ENCODE measurements around the gene ZC3H18. TPM values are rescaled to one million over a fixed set of nuclear protein-coding genes. Genes with fewer than 3 reads are reported as not detected.

ZC3H18 gene
- total and polyA plus RNA-seq, 2 of the 4 experiments (the other 2 are of a cell fraction) = 3.4 to 21.3 TPM

DNA sequence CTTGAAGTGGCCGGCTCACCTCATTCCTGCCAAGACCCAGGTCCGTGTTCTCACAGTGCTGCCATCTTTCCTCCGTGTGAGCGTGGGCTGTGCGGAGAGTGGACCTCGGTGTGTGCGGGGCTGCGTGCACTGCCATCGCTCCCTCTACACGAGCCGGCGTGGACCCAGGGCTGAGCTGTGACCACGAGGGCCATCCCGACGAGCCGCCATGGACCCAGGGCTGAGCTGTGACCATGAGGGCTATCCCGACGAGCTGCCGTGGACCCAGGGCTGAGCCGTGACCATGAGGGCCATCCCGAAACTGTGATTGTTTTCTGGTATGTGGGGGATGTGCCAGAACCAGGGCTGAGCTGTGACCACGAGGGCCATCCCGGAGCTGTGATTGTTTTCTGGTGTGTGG lies 101.6 kb downstream of the ZC3H18 start:
- H2BK120ac ChIP-seq (ENCODE audit: low read depth, low read length) = no peak overlapping the region
- no peaks in the 10 kb centered on the region for H3K79me1 ChIP-seq (ENCODE audit: low read depth in 1 of 2, low read length in 2 of 2)
- H3K36me3 ChIP-seq (ENCODE audit: control insufficient read depth, insufficient read depth, low read length) = peaks cover 8% of the 10 kb centered on the region; the same call in 1 of the 2 replicates
- H2BK5ac ChIP-seq (ENCODE audit: low read depth, low read length, poor library complexity, severe bottlenecking) = no peak overlapping the region
- H4K5ac ChIP-seq (ENCODE audit: low read depth, low read length) = no peak overlapping the region
- H3K4me1 ChIP-seq (ENCODE audit: control insufficient read depth, insufficient read depth, low read length) = no peaks in the 10 kb centered on the region
- H2AFZ ChIP-seq (replicated peaks; ENCODE audit: low read length, poor library complexity) = no peak overlapping the region
- no peak overlapping the region for H3K56ac ChIP-seq (ENCODE audit: extremely low read depth, insufficient read depth, low read length)
- no peak overlapping the region for H4K91ac ChIP-seq (ENCODE audit: insufficient read depth, low read depth, low read length)
- no peak overlapping the region for H3K14ac ChIP-seq (replicated peaks; ENCODE audit: low read depth, low read length)
- ATAC-seq (ENCODE audit: low read depth) (no peak), DNase-seq (no peak)
- no peak overlapping the region for H3K23ac ChIP-seq (ENCODE audit: low read depth, low read length)
- no peak overlapping the region for H2BK15ac ChIP-seq (ENCODE audit: low read depth, low read length)
- H3K9me3 ChIP-seq (ENCODE audit: control insufficient read depth, insufficient read depth, low read length) = no peaks in the 10 kb centered on the region
- H3K27me3 ChIP-seq (ENCODE audit: control insufficient read depth, insufficient read depth, low read length) = no peaks in the 10 kb centered on the region
- no peak overlapping the region for H2AK5ac ChIP-seq (ENCODE audit: low read depth, low read length)
- no peak overlapping the region for H4K8ac ChIP-seq (ENCODE audit: low read depth in 2 of 2, low read length in 2 of 2)
- no peak overlapping the region for H3K27ac ChIP-seq (ENCODE audit: insufficient read depth, low read length)
- H3K9me1 ChIP-seq (ENCODE audit: insufficient read depth, low read length) = no peaks in the 10 kb centered on the region
- H3K4me3 ChIP-seq (ENCODE audit: insufficient read depth, low read depth, low read length) = no peak overlapping the region
- no peak overlapping the region for H3K4ac ChIP-seq (ENCODE audit: low read depth, low read length)
- BruUV-seq (replicated peaks) = no TSS peak
- no peak for TF ChIP-seq MAZ (IDR thresholded peaks at IDR 0.05; ENCODE audit: borderline replicate concordance, low read depth, low read length)
- no peak for TF ChIP-seq RCOR1 (IDR thresholded peaks at IDR 0.05; ENCODE audit: insufficient replicate concordance, low read length)
- TF ChIP-seq RAD21 (IDR thresholded peaks at IDR 0.05; ENCODE audit: low read length) = no peak
- TF ChIP-seq, protein P1, sequence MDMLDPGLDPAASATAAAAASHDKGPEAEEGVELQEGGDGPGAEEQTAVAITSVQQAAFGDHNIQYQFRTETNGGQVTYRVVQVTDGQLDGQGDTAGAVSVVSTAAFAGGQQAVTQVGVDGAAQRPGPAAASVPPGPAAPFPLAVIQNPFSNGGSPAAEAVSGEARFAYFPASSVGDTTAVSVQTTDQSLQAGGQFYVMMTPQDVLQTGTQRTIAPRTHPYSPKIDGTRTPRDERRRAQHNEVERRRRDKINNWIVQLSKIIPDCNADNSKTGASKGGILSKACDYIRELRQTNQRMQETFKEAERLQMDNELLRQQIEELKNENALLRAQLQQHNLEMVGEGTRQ (IDR thresholded peaks at IDR 0.05; ENCODE audit: low read depth, low read length) = no peak
- TF ChIP-seq NFE2L2 (IDR thresholded peaks at IDR 0.05; ENCODE audit: low read depth, low read length) = no peak
- no peak for TF ChIP-seq SMC3 (IDR thresholded peaks at IDR 0.05; ENCODE audit: low read depth, low read length)
- TF ChIP-seq, protein P2, sequence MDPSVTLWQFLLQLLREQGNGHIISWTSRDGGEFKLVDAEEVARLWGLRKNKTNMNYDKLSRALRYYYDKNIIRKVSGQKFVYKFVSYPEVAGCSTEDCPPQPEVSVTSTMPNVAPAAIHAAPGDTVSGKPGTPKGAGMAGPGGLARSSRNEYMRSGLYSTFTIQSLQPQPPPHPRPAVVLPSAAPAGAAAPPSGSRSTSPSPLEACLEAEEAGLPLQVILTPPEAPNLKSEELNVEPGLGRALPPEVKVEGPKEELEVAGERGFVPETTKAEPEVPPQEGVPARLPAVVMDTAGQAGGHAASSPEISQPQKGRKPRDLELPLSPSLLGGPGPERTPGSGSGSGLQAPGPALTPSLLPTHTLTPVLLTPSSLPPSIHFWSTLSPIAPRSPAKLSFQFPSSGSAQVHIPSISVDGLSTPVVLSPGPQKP (IDR thresholded peaks at IDR 0.05; ENCODE audit: borderline replicate concordance, low read depth, low read length) = no peak
- no peak for TF ChIP-seq MAFK (IDR thresholded peaks at IDR 0.05; ENCODE audit: low read depth, low read length)
- TF ChIP-seq CHD1 (IDR thresholded peaks at IDR 0.05; ENCODE audit: low read depth, low read length) = no peak
- no peak for TF ChIP-seq FOS (IDR thresholded peaks at IDR 0.05; ENCODE audit: low read depth, low read length)
- POLR2A ChIA-PET (ENCODE audit: unreplicated experiment) = no interaction called here
- no peak overlapping the region for H2AK9ac ChIP-seq (replicated peaks; ENCODE audit: low read depth, low read length, poor library complexity)
- 94% methylated on average over 21 of the region's 23 CpGs; no CpG with 5 or more reads in 1 of the 2 experiments for WGBS, 2 experiments (ENCODE audit: extremely low coverage in 2 of 2, insufficient read length in 1 of 2)
- CTCF ChIA-PET = interaction anchor here (1.4 kb wide), 1 partner anchor 9 kb away, joined by 4 read pairs; the partner anchor contains the start of gene MVD
- H3K18ac ChIP-seq (ENCODE audit: low read depth, low read length) = no peak overlapping the region
- H3K4me2 ChIP-seq (ENCODE audit: low read depth, low read length) = no peak overlapping the region
- in situ Hi-C loops (cut with MboI; ENCODE audit: low sequenced_read_pairs) (no loop called here), dilution Hi-C loops (cut with HindIII; ENCODE audit: low sequenced_read_pairs, unreplicated experiment) (no loop called here), intact Hi-C loops (cut with micrococcal nuclease) (no loop called here)
- H4K20me1 ChIP-seq (ENCODE audit: insufficient read depth, low read length) = no peaks in the 10 kb centered on the region
- no peak overlapping the region for H2BK20ac ChIP-seq (ENCODE audit: low read depth, low read length)
- no peak overlapping the region for H3K9ac ChIP-seq (ENCODE audit: low read depth, low read length)
